Right lobe of liver (tissue), 6 donors: ENCODE measurements around the gene KAZN. TPM values are rescaled to one million over a fixed set of nuclear protein-coding genes. Genes with fewer than 3 reads are reported as not detected.

Experiments used
- ATAC-seq, 4 donors: fragments of 200-7000 bp; cut with Tn5 transposase; one replicate each; pipeline ENCODE4 v1.9.1; 2020; ENCODE audit warnings: mild to moderate bottlenecking in 4 of 4, moderate library complexity in 4 of 4
- DNase-seq, 3 donors: peaks; one replicate each; pipeline ENCODE4 v3.0.0-alpha.2; 2020
- H3K27ac ChIP-seq, 3 donors: fragments of 200-600 bp; one replicate each; pipeline ENCODE4 v1.8.0; 2022
- H3K27me3 ChIP-seq, 2 donors: fragments of 200-600 bp; one replicate each; pipeline ENCODE4 v1.8.0; 2022
- H3K36me3 ChIP-seq, 4 donors: fragments of 200-600 bp; sonication (generic) in 1 of 4; one replicate each; pipeline versions ENCODE4 v1.5.1 to v1.8.0; 2017 to 2022; ENCODE audit warnings: control low read depth in 1 of 4
- H3K4me1 ChIP-seq, 4 donors: fragments of 200-600 bp; sonication (generic) in 1 of 4; one replicate each; pipeline versions ENCODE4 v1.5.1 to v1.8.0; 2017 to 2022; ENCODE audit warnings: control low read depth in 1 of 4
- H3K4me3 ChIP-seq, 3 donors: fragments of 200-600 bp; one replicate each; pipeline ENCODE4 v1.8.0; 2022
- H3K9me3 ChIP-seq, 4 donors: fragments of 200-600 bp; sonication (generic) in 1 of 4; one replicate each; pipeline versions ENCODE4 v1.5.1 to v1.8.0; 2017 to 2022; ENCODE audit warnings: control low read depth in 1 of 4
- POLR2A ChIP-seq: fragments of 450-650 bp; IDR thresholded peaks from one replicate; pipeline ENCODE4 v1.6.1; 2017; ENCODE audit warnings: antibody characterized with exemption, mild to moderate bottlenecking
- WGBS: methylation state at CpG from one replicate; pipeline ENCODE4 v1.1.6; 2018; ENCODE audit warnings: low coverage, low lambda C conversion rate; ENCODE audit not compliant: insufficient coverage; ENCODE audit errors: missing lambda C conversion rate; 5-methylcytosine and 5-hydroxymethylcytosine counted together
- intact Hi-C, 2 donors: fragments of 100-400 bp; cut with DNase I; formaldehyde crosslinking; loops; one replicate each; pipeline versions ENCODE4 v1.11.2 to v1.14.1; 2022
- total RNA-seq, 6 experiments: library from RNA; depleted of rRNA in 2 of 6; stranded (reverse); fragments of >200 nt in 2 of 6; fragmentation: NEBNext Ultra II Directional in 3 of 6; extraction: Animal tissue kit (Norgen Biotek cat#: 25700) in 3 of 6; gene quantifications; one replicate each; pipeline versions ENCODE4 v1.1.0 to v1.2.4, GENCODE V29; 2016 to 2023
- TF ChIP-seq, protein P1 (sequence below), 4 donors: fragments of 200-600 bp in 3 of 4; fragments of 450-650 bp in 1 of 4; IDR thresholded peaks; one replicate each; pipeline versions ENCODE4 v1.5.1 to v1.8.0; 2016 to 2022; ENCODE audit warnings: antibody characterized with exemption in 4 of 4, mild to moderate bottlenecking in 2 of 4
- donor health status: DM: no; HTN: yes; CAD: no.
- donor health status: DM: no; HTN: no; CAD: no.
- donor health status: DM: no; HTN: no; CAD: no.
- donor health status: DM: no; HTN: yes; CAD: no.
- donor health status: DM: no; HTN: yes; CAD: no.

The KAZN gene
- total RNA-seq, 6 experiments from 2014 or later = 1.5 to 7.2 (median 2.7) TPM

- Histone ChIP-seq H3K4me3 (no peak overlapping the region), H3K27ac (no peak overlapping the region), H3K36me3 (no peaks in the 10 kb centered on the region), H3K4me1 (no peaks in the 10 kb centered on the region), H3K27me3 (no peaks in the 10 kb centered on the region), H3K9me3 (no peaks in the 10 kb centered on the region)
- DNase-seq (no peak), ATAC-seq (no peak)
- intact Hi-C loops = no loop called here
- WGBS = 37% methylated on average over 2 of the region's 14 CpGs
- TF ChIP-seq, protein P1, sequence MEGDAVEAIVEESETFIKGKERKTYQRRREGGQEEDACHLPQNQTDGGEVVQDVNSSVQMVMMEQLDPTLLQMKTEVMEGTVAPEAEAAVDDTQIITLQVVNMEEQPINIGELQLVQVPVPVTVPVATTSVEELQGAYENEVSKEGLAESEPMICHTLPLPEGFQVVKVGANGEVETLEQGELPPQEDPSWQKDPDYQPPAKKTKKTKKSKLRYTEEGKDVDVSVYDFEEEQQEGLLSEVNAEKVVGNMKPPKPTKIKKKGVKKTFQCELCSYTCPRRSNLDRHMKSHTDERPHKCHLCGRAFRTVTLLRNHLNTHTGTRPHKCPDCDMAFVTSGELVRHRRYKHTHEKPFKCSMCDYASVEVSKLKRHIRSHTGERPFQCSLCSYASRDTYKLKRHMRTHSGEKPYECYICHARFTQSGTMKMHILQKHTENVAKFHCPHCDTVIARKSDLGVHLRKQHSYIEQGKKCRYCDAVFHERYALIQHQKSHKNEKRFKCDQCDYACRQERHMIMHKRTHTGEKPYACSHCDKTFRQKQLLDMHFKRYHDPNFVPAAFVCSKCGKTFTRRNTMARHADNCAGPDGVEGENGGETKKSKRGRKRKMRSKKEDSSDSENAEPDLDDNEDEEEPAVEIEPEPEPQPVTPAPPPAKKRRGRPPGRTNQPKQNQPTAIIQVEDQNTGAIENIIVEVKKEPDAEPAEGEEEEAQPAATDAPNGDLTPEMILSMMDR (IDR thresholded peaks at IDR 0.05) = no peak
- TF ChIP-seq POLR2A = no peak
Observed at GRCh38 chr1:14822493-14822892, 224.0 kb downstream of the KAZN start.

GRCh38 chr1:14822996-14823395 is 224.5 kb downstream of the KAZN start:
- intact Hi-C loops = no loop called here
- DNase-seq (no peak), ATAC-seq (no peak)

GRCh38 chr1:14824314-14824915 is 225.9 kb downstream of the KAZN start:
- intact Hi-C loops = no loop called here
- Histone ChIP-seq H3K27ac (no peak overlapping the region), H3K36me3 (no peaks in the 10 kb centered on the region), H3K4me1 (no peaks in the 10 kb centered on the region), H3K27me3 (no peaks in the 10 kb centered on the region), H3K9me3 (no peaks in the 10 kb centered on the region), H3K4me3 (no peak overlapping the region)
- DNase-seq = no peak
- 47% methylated on average over 5 of the region's 6 CpGs for WGBS
- TF ChIP-seq, protein P1 (IDR thresholded peaks at IDR 0.05) = no peak
- no peak for TF ChIP-seq POLR2A
- ATAC-seq = no peak

More at GRCh38 chr1:14822996-14823395, 224.5 kb downstream of the KAZN start:
- Histone ChIP-seq H3K27ac (no peak overlapping the region), H3K4me1 (no peaks in the 10 kb centered on the region), H3K4me3 (no peak overlapping the region), H3K9me3 (no peaks in the 10 kb centered on the region), H3K36me3 (no peaks in the 10 kb centered on the region), H3K27me3 (no peaks in the 10 kb centered on the region)
- 54% methylated on average over 6 of the region's 14 CpGs for WGBS
- TF ChIP-seq POLR2A = no peak
- TF ChIP-seq, protein P1 (IDR thresholded peaks at IDR 0.05) = no peak

GRCh38 chr1:14825396-14825795 is 226.9 kb downstream of the KAZN start:
- no peaks in the 10 kb centered on the region for H3K36me3 ChIP-seq
- no peak overlapping the region for H3K4me3 ChIP-seq
- TF ChIP-seq, protein P1 (IDR thresholded peaks at IDR 0.05) = no peak
- no peak for TF ChIP-seq POLR2A
- ATAC-seq (no peak), DNase-seq (no peak)
- no peaks in the 10 kb centered on the region for H3K27me3 ChIP-seq
- H3K4me1 ChIP-seq = no peaks in the 10 kb centered on the region
- 73% methylated on average over 7 of the region's 7 CpGs for WGBS
- no peak overlapping the region for H3K27ac ChIP-seq
- H3K9me3 ChIP-seq = no peaks in the 10 kb centered on the region
- intact Hi-C loops = no loop called here
